VCaP (cell line): Measurements from ENCODE around the gene FGF19.

Source experiments
- H3K27ac ChIP-seq: fragments of 450-650 bp; 2 replicates; pipeline ENCODE4 v1.5.1; 2017
- CTCF ChIP-seq: fragments of 450-650 bp; conservative IDR thresholded peaks from 2 replicates; pipeline ENCODE4 v1.5.1; 2017; ENCODE audit warnings: mild to moderate bottlenecking, moderate library complexity

FGF19 gene

GRCh38 chr11:69656536-69657455 is 47.0 kb downstream of the FGF19 start:
- no peak for TF ChIP-seq CTCF
- H3K27ac ChIP-seq = peak overlapping the region; percentile 100

GRCh38 chr11:69655479-69656428 is 48.1 kb downstream of the FGF19 start:
- peak overlapping the region; percentile 100 for H3K27ac ChIP-seq
- TF ChIP-seq CTCF = no peak

GRCh38 chr11:69654660-69655478 is 49.0 kb downstream of the FGF19 start:
- H3K27ac ChIP-seq = peak overlapping the region; percentile 100
- 0 out of 2 replicates have a peak, but pooled peaks have one; percentile 6 for TF ChIP-seq CTCF

- peak overlapping the region; percentile 100 for H3K27ac ChIP-seq
- TF ChIP-seq CTCF = peak; percentile 34
Measured at GRCh38 chr11:69654001-69654659, 49.7 kb downstream of the FGF19 start.

- H3K27ac ChIP-seq = peak overlapping the region; percentile 100
- TF ChIP-seq CTCF = no peak
Measured at GRCh38 chr11:69653406-69653960, 50.3 kb downstream of the FGF19 start.

GRCh38 chr11:69652999-69653398 is 50.8 kb downstream of the FGF19 start:
- H3K27ac ChIP-seq = peak overlapping the region; percentile 100
- TF ChIP-seq CTCF = no peak
